ENCODE results near the gene KHDC1L. TPM values are rescaled to one million over a fixed set of nuclear protein-coding genes. Genes with fewer than 3 reads are reported as not detected.
"Not testable (repeated sequence)": the region's sequence is repeated elsewhere in the genome, so short reads cannot be mapped to it uniquely, and the experiment has no call there.

KHDC1L gene
- total RNA-seq (under 1 TPM in 1 of 2 donors, not detected in 1; 0.66 TPM), polyA plus RNA-seq (not detected)
- long read RNA-seq, donor 1 = 0 reads
- long read RNA-seq, donor 2 = 0 reads

DNA sequence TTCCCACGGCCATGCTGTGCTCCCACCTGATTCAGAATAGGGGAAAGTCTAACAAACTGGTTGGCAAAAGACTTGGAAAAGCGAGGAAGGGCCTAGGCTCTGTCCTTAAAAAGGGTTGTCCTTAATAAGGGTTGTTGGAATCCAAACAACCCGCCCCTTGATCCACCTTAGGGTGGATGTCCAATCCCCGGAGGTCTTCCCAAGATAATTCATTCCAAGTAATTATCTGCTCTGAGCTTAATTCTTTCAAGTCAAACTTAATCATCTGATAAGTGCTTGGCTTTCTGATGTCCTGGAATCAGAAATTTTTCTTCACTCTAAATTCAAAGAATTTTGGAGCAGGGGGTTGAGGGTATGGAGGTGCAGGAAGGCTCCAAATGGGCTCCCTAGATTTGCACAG, at the start of gene KHDC1L:
TSS of gene KHDC1L (minus strand) at position 101 of the 400 bp plus-strand sequence. CDS start at position 13, 88 bp downstream.
- H3K4me3 ChIP-seq (ENCODE audit: low read length in 2 of 2) = no peak within 1 kb of the TSS
- H3K27me3 ChIP-seq (ENCODE audit: control insufficient read depth in 1 of 2, insufficient read depth in 2 of 2, low read length in 1 of 2) = no peaks in the 10 kb centered on the region
- DNase-seq (no peak), ATAC-seq (ENCODE audit: low FRiP score) (no peak)
- intact Hi-C loops (cut with DNase I) = no loop called here
- 94 to 97% methylated on average over 4 of the region's 4 CpGs for WGBS, 2 donors
- no peaks in the 10 kb centered on the region for H3K9me3 ChIP-seq (ENCODE audit: control insufficient read depth, low read length)
- H3K27ac ChIP-seq (ENCODE audit: low read depth in 1 of 2, low read length in 2 of 2) = no peak within 1 kb of the TSS
- no peaks in the 10 kb centered on the region for H3K36me3 ChIP-seq (ENCODE audit: control insufficient read depth in 1 of 2, insufficient read depth in 2 of 2, low read length in 1 of 2)
- no peaks in the 10 kb centered on the region for H3K4me1 ChIP-seq (ENCODE audit: control insufficient read depth in 1 of 2, insufficient read depth in 2 of 2, low read length in 2 of 2)

DNA sequence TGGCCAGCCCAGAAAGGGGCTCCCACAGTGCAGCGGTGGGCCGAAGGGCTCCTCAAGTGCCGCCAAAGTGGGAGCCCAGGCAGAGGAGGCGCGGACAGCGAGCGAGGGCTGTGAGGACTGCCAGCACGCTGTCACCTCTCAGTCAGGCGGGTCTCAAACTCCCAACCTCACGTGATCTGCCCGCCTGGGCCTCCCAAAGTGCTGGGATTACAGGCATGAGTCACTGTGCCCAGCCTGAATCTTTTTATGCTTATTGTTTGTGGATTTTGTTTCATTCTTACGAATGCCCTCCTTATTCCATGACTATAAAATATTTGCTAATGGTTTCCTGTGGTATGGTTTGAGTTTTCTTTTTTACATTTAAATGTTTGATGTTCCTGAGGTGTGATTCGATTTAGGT, 44.0 kb upstream of the KHDC1L start:
- H3K4me1 ChIP-seq (ENCODE audit: control insufficient read depth in 1 of 2, insufficient read depth in 2 of 2, low read length in 2 of 2); H3K9me3 ChIP-seq (ENCODE audit: control insufficient read depth, low read length); H3K27ac ChIP-seq (ENCODE audit: low read depth in 1 of 2, low read length in 2 of 2); H3K4me3 ChIP-seq (ENCODE audit: low read length in 2 of 2); intact Hi-C loops (cut with DNase I); ATAC-seq (ENCODE audit: low FRiP score); DNase-seq; H3K27me3 ChIP-seq (ENCODE audit: control insufficient read depth in 1 of 2, insufficient read depth in 2 of 2, low read length in 1 of 2); H3K36me3 ChIP-seq (ENCODE audit: control insufficient read depth in 1 of 2, insufficient read depth in 2 of 2, low read length in 1 of 2): not testable (repeated sequence)
- 96 to 97% methylated on average over 13 of the region's 13 CpGs for WGBS, 2 donors

GRCh38 chr6:73268896-73269295, 43.6 kb upstream of the KHDC1L start:
- H3K27me3 ChIP-seq (ENCODE audit: control insufficient read depth in 1 of 2, insufficient read depth in 2 of 2, low read length in 1 of 2); H3K36me3 ChIP-seq (ENCODE audit: control insufficient read depth in 1 of 2, insufficient read depth in 2 of 2, low read length in 1 of 2); H3K4me1 ChIP-seq (ENCODE audit: control insufficient read depth in 1 of 2, insufficient read depth in 2 of 2, low read length in 2 of 2); H3K9me3 ChIP-seq (ENCODE audit: control insufficient read depth, low read length); ATAC-seq (ENCODE audit: low FRiP score); H3K4me3 ChIP-seq (ENCODE audit: low read length in 2 of 2); intact Hi-C loops (cut with DNase I); H3K27ac ChIP-seq (ENCODE audit: low read depth in 1 of 2, low read length in 2 of 2); DNase-seq: not testable (repeated sequence)
- 94 to 99% methylated on average over 13 to 27 of the region's 27 CpGs for WGBS, 2 donors

DNA sequence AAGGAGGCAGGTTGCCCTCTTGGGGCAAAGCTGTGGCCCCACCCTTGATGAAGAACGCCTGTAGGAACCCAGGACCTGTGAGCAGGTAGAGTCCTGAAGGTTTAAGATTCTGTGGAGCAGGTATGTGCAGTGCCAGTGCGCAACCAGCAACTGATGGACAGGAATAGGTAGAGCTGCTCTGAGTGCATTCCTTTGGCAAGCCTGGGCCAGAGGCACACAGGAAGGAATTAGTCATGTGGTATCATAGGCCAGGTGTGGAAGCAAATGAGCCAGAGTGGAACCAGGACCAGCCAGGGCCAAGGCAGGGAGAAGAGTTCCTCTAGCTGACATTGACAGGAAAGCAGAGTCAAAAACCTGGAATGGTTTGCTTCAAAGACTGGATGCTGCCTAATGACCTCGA, 39.1 kb upstream of the KHDC1L start:
- WGBS, 2 donors = 97 to 98% methylated on average over 3 of the region's 3 CpGs

DNA sequence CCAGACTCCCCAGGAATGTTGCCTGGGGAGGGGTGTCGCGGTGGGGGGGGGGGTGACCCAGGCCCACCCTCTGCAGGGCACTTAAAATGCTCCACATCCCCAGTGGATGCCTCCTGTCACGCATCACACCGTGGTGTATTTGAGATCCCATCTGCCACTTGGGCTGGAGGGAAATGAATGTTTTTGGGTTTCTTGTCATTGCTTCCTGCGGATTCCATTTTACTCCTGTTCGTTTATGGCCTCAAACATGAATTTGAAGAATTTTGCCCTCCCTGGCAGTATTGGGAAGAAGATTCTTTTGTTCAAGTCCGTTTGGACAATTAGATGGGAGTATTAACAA, 38.2 kb upstream of the KHDC1L start:
- H3K27ac ChIP-seq (ENCODE audit: low read depth in 1 of 2, low read length in 2 of 2) = no peak overlapping the region
- intact Hi-C loops (cut with DNase I) = no loop called here
- DNase-seq (no peak), ATAC-seq (ENCODE audit: low FRiP score) (no peak)
- H3K27me3 ChIP-seq (ENCODE audit: control insufficient read depth in 1 of 2, insufficient read depth in 2 of 2, low read length in 1 of 2) = no peaks in the 10 kb centered on the region
- no peaks in the 10 kb centered on the region for H3K4me1 ChIP-seq (ENCODE audit: control insufficient read depth in 1 of 2, insufficient read depth in 2 of 2, low read length in 2 of 2)
- 11 to 21% methylated on average over 7 of the region's 7 CpGs for WGBS, 2 donors
- H3K9me3 ChIP-seq (ENCODE audit: control insufficient read depth, low read length) = no peaks in the 10 kb centered on the region
- H3K36me3 ChIP-seq (ENCODE audit: control insufficient read depth in 1 of 2, insufficient read depth in 2 of 2, low read length in 1 of 2) = no peaks in the 10 kb centered on the region
- peak overlapping the region; percentile 71 to 77 for H3K4me3 ChIP-seq (ENCODE audit: low read length in 2 of 2)

More for the DNA sequence above, 39.1 kb upstream of the KHDC1L start:
- Histone ChIP-seq H3K9me3 (ENCODE audit: control insufficient read depth, low read length) (no peaks in the 10 kb centered on the region), H3K27ac (ENCODE audit: low read depth in 1 of 2, low read length in 2 of 2) (no peak overlapping the region), H3K27me3 (ENCODE audit: control insufficient read depth in 1 of 2, insufficient read depth in 2 of 2, low read length in 1 of 2) (no peaks in the 10 kb centered on the region), H3K4me1 (ENCODE audit: control insufficient read depth in 1 of 2, insufficient read depth in 2 of 2, low read length in 2 of 2) (no peaks in the 10 kb centered on the region), H3K36me3 (ENCODE audit: control insufficient read depth in 1 of 2, insufficient read depth in 2 of 2, low read length in 1 of 2) (no peaks in the 10 kb centered on the region), H3K4me3 (ENCODE audit: low read length in 2 of 2) (no peak overlapping the region)
- DNase-seq = no peak
- no peak for ATAC-seq (ENCODE audit: low FRiP score)
- intact Hi-C loops (cut with DNase I) = no loop called here

DNA sequence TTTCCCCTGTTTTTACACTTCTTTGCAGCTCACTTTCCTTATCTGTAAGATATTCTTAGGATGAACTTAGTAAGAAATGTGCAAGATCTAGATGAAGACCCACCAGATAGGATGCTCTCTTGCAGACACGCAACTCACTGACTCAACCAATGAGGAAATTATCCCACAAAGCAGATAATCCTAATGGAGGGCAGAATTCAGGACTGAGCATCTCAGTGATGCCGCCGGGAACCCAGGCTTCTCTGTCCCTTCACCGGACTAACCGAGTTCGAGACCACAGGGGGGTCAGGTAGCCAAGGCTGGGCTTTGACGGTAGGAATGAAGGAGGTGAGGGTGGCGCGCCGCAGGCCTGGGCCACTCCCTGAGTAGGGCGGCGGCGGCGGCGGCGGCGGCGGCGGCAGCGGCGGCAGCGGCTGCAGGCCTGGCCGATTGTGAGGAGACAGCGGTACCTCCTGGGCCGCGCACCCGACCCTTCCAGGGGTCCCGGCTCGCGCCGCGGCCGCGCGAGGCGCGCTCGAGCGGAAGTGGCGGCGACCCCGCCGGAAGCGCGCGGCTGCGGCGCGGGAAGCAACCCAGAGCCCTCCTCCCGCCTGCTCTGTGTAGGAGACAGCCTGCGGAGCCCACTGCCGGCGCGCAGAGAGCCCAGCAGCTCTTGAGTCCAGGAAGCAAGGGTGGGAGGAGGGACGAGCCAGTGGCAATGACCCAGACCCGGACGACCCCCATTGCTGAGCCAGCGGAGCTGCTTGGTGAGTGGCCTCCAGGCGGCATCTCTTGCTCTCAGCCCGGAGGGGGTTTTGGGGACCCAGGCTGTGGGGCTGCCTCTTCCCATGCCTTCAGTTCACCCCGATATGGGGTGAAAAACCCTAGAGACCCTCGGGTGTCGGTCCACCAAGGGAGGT, 37.6 kb upstream of the KHDC1L start, which contains the start of gene KHDC1:
TSS of gene KHDC1 (minus strand) at position 526 of the 899 bp plus-strand sequence. CDS start 20,679 bp downstream, outside the sequence.
- Histone ChIP-seq H3K4me3 (ENCODE audit: low read length in 2 of 2) (peak within 1 kb of the TSS; percentile 71 to 77), H3K27me3 (ENCODE audit: control insufficient read depth in 1 of 2, insufficient read depth in 2 of 2, low read length in 1 of 2) (no peaks in the 10 kb centered on the region), H3K27ac (ENCODE audit: low read depth in 1 of 2, low read length in 2 of 2) (peak within 1 kb of the TSS in 1 of 2 donors; percentile 22), H3K4me1 (ENCODE audit: control insufficient read depth in 1 of 2, insufficient read depth in 2 of 2, low read length in 2 of 2) (no peaks in the 10 kb centered on the region), H3K9me3 (ENCODE audit: control insufficient read depth, low read length) (no peaks in the 10 kb centered on the region), H3K36me3 (ENCODE audit: control insufficient read depth in 1 of 2, insufficient read depth in 2 of 2, low read length in 1 of 2) (no peaks in the 10 kb centered on the region)
- 0 to 1% methylated on average over 46 to 63 of the region's 63 CpGs for WGBS, 2 donors
- intact Hi-C loops (cut with DNase I) = no loop called here
- ATAC-seq (ENCODE audit: low FRiP score) = peak; percentile 80
- peak; percentile 62 to 83 for DNase-seq

DNA sequence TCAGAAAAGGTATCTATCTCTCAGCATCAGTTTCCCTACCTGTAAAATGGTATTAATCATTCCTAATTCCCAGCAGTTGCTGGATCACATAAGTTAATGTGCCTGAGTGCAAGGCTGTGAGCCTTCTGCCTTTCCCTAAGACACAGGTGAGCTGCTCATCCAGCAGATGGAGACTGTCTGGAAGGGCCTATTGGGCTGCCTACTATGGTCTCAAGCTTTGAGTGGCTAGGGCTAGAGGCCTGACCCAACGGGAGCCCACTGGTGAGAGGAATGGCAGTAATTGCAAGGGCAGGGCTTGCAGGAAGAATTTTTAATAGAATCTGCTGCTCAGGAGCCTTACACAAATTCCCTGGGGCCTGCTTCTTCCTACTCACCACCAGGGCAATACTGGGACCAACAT, 33.4 kb upstream of the KHDC1L start:
- Histone ChIP-seq H3K36me3 (ENCODE audit: control insufficient read depth in 1 of 2, insufficient read depth in 2 of 2, low read length in 1 of 2) (no peaks in the 10 kb centered on the region), H3K4me3 (ENCODE audit: low read length in 2 of 2) (no peak overlapping the region), H3K27ac (ENCODE audit: low read depth in 1 of 2, low read length in 2 of 2) (no peak overlapping the region), H3K9me3 (ENCODE audit: control insufficient read depth, low read length) (no peaks in the 10 kb centered on the region), H3K4me1 (ENCODE audit: control insufficient read depth in 1 of 2, insufficient read depth in 2 of 2, low read length in 2 of 2) (no peaks in the 10 kb centered on the region), H3K27me3 (ENCODE audit: control insufficient read depth in 1 of 2, insufficient read depth in 2 of 2, low read length in 1 of 2) (no peaks in the 10 kb centered on the region)
- ATAC-seq (ENCODE audit: low FRiP score) (no peak), DNase-seq (no peak)
- 69 to 82% methylated on average over 1 of the region's 1 CpG for WGBS, 2 donors
- intact Hi-C loops (cut with DNase I) = no loop called here

GRCh38 chr6:73254323-73254722, 29.0 kb upstream of the KHDC1L start:
- H3K9me3 ChIP-seq (ENCODE audit: control insufficient read depth, low read length); intact Hi-C loops (cut with DNase I); ATAC-seq (ENCODE audit: low FRiP score); H3K4me1 ChIP-seq (ENCODE audit: control insufficient read depth in 1 of 2, insufficient read depth in 2 of 2, low read length in 2 of 2); H3K4me3 ChIP-seq (ENCODE audit: low read length in 2 of 2); H3K27me3 ChIP-seq (ENCODE audit: control insufficient read depth in 1 of 2, insufficient read depth in 2 of 2, low read length in 1 of 2); H3K27ac ChIP-seq (ENCODE audit: low read depth in 1 of 2, low read length in 2 of 2); H3K36me3 ChIP-seq (ENCODE audit: control insufficient read depth in 1 of 2, insufficient read depth in 2 of 2, low read length in 1 of 2); DNase-seq: not testable (repeated sequence)
- WGBS, 2 donors = 93 to 95% methylated on average over 5 of the region's 5 CpGs

DNA sequence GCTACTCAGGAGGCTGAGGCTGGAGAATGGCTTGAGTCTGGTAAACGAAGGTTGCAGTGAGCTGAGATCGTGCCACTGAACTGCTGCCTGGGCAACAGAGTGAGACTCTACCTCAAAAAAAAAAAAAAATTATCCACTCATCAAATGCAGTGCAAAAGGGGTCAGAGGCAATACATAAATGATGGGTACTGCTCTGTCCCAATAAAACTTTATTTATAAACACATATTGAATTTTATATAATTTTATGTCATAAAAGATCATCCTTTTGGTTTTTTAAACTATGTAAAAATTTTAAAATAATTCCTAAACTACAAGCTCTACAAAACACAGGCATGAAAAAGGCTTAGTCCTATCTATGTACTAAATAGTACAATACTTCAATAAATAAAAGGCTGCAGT, 27.4 kb upstream of the KHDC1L start:
- Histone ChIP-seq H3K4me1 (ENCODE audit: control insufficient read depth in 1 of 2, insufficient read depth in 2 of 2, low read length in 2 of 2) (no peaks in the 10 kb centered on the region), H3K27me3 (ENCODE audit: control insufficient read depth in 1 of 2, insufficient read depth in 2 of 2, low read length in 1 of 2) (no peaks in the 10 kb centered on the region), H3K36me3 (ENCODE audit: control insufficient read depth in 1 of 2, insufficient read depth in 2 of 2, low read length in 1 of 2) (no peaks in the 10 kb centered on the region), H3K4me3 (ENCODE audit: low read length in 2 of 2) (no peak overlapping the region), H3K9me3 (ENCODE audit: control insufficient read depth, low read length) (no peaks in the 10 kb centered on the region), H3K27ac (ENCODE audit: low read depth in 1 of 2, low read length in 2 of 2) (no peak overlapping the region)
- DNase-seq = no peak
- intact Hi-C loops (cut with DNase I) = no loop called here
- 95 to 98% methylated on average over 2 of the region's 2 CpGs for WGBS, 2 donors
- no peak for ATAC-seq (ENCODE audit: low FRiP score)
